Stimulated activated naive CD4-positive, alpha-beta T cell treated with Interleukin-2 at 50 U/mL for 16 hours (primary cell): ENCODE data around the gene B3GNT4.
A peak's percentile ranks its signal among the peaks of the same experiment; 100 is the strongest.
"Not testable (repeated sequence)": the region's sequence is repeated elsewhere in the genome, so short reads cannot be mapped to it uniquely, and the experiment has no call there.

Experiments
- DNase-seq: peaks from one replicate; lab custom pipeline; 2025; lab: John Stamatoyannopoulos, UW

The B3GNT4 gene

GRCh38 chr12:122203301-122204166 lies at the start of gene B3GNT4:
Gene B3GNT4 (plus strand): TSS chr12:122203709. CDS start chr12:122204619, 910 bp downstream.
- peak; percentile 73 for DNase-seq

DNA sequence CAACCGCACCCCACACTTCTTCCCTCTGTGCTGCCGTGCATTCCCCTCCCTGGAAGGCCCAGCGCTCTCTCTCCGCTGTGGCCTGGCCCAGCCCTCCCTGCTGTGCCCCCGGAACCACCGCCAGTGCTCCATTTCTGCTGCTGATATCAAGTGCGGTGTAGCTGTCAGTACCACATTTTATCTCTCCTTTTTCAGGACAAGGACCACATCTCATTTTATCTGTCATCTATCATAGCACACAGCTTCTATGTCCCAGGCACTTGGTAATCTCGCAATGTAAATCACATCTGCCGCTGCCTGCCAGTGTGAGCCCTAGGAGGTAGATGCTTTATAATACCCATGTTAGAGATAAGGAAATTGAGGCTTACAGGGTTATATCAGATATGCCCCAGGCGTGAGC lies 47.8 kb upstream of the B3GNT4 start:
- DNase-seq, result no peak

- no peak for DNase-seq
Measured at GRCh38 chr12:122158700-122159285, 44.7 kb upstream of the B3GNT4 start.

- no peak for DNase-seq
Measured at GRCh38 chr12:122159882-122160281, 43.6 kb upstream of the B3GNT4 start.

GRCh38 chr12:122160761-122161160 lies 42.7 kb upstream of the B3GNT4 start:
- no peak for DNase-seq

GRCh38 chr12:122161682-122162081 lies 41.8 kb upstream of the B3GNT4 start:
- DNase-seq, result peak; percentile 20

- DNase-seq, result no peak
Measured at GRCh38 chr12:122162976-122163375, 40.5 kb upstream of the B3GNT4 start.

GRCh38 chr12:122166422-122167349 lies 36.8 kb upstream of the B3GNT4 start:
- DNase-seq, result peak; percentile 61

GRCh38 chr12:122167356-122167925 lies 36.1 kb upstream of the B3GNT4 start:
- DNase-seq, result no peak

GRCh38 chr12:122168492-122168891 lies 35.0 kb upstream of the B3GNT4 start:
- no peak for DNase-seq

GRCh38 chr12:122171399-122171798 lies 32.1 kb upstream of the B3GNT4 start:
- no peak for DNase-seq

GRCh38 chr12:122172262-122172939 lies 31.1 kb upstream of the B3GNT4 start:
- no peak for DNase-seq

GRCh38 chr12:122174155-122174845 lies 29.2 kb upstream of the B3GNT4 start, which contains the start of gene IL31:
Gene IL31 (minus strand): TSS chr12:122174221. CDS start chr12:122174172, 49 bp downstream.
- peak; percentile 17 for DNase-seq

GRCh38 chr12:122176473-122176872 lies 27.0 kb upstream of the B3GNT4 start:
- DNase-seq, result not testable (repeated sequence)

DNA sequence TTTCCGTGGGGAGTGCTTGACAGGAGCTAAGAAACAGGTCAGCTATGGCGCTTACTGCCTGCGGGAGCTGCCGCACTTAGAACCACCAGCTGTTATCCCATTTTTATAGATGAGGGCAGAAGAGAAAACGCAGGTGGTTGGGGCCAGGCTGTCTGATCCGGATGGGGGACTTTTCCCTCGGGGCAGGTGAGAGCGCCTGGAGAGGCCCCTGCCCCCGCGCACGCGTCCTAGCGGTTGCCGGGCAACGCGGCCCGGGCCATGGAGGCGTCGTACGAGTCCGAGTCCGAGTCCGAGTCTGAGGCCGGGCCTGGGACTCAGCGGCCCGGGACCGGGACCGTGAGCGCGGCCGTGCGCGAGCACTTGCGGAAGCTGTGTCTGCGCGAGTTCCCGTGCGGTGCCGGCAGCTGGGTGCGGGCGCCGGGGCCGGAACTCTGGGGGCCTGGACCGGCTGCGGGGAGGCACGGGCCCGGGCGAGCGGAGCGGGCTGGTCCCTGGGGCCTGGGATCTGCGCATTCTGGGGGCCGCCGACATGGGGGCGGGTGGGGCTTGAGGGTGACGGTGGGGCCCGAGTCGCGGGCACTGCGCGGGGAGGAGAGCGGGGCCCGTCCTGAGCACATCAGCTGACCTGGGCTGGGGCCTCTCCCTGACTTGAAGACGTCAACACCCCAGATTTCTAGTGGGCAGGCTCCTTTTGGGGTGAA lies 20.5 kb upstream of the B3GNT4 start, which contains the start of gene LRRC43:
Gene LRRC43 (plus strand): TSS at position 237 of the 701 bp plus-strand sequence. CDS start 22 bp downstream, at position 259.
- no peak for DNase-seq

GRCh38 chr12:122183588-122183940 lies 19.9 kb upstream of the B3GNT4 start:
- DNase-seq, result no peak

DNA sequence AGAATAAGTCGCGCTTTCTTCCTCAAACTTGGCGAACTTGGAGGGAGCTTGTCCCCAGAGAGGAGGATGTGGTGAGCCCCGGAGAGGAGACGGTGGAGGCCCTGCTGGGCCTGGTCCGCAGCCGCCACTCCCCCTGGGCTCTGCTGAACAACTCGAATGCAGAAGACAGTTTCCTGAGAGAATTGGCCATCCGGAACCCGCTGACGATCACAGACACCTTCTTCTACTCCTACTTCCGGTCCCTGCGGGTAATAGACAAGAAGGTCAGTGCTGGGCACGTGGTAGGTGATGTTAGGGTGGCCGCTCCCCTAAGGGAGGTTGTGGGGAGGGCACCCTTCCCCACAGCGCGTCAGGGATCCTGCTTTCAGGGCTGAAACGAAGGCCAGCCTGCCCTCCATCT lies 19.0 kb upstream of the B3GNT4 start:
- DNase-seq, result no peak

DNA sequence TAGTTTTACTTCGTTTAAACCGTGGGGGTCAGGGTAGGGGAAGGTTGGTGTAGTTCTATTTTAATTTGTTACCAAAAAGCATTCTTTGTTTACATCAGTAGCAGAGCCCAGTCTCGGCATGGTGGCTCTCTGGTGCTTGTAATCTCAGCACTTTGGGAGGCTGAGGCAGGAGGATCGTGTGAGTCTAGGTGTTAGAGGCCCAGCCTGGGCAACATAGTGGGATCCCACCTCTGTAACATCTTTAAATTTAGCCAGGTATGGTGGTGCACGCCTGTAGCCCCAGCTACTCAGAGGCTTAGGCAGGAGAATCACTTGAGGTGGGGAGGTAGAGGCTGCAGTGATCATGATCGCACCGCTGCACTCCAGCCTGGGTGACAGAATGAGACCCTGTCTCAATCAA lies 18.4 kb upstream of the B3GNT4 start:
- no peak for DNase-seq

- DNase-seq, result no peak
Measured at GRCh38 chr12:122185494-122186082, 17.9 kb upstream of the B3GNT4 start.

DNA sequence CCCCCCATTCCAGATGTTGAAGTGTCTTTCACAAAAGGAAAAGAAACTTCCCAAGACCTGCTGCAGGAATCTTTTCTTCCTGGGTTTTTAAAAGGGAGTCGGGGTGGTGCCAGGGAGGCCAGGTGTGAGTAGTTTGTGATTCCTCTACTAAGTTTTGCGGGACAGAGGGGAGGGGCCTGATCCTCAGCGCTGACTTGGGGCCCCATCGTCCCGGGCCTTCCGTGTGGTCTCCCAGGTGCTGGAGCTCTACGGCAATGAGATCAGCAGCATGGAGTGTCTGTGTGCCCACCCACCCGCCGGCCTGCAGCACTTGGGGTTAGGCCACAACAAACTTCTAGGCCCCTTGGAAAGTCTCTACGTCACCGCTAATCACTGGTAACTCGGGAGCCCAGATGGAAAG lies 16.0 kb upstream of the B3GNT4 start:
- DNase-seq, result no peak
